ENCODE results near the gene PDHA1. TPM values are rescaled to one million over a fixed set of nuclear protein-coding genes. Genes with fewer than 3 reads are reported as not detected.
A peak's percentile ranks its signal among the peaks of the same experiment; 100 is the strongest.

Gene PDHA1
- total and polyA plus RNA-seq, 2 experiments from 2014 or later = 77.3 to 257 TPM

GRCh38 chrX:19344661-19345060 lies 934 bp downstream of the PDHA1 start:
- peaks cover 44% of the 10 kb centered on the region for H3K79me2 ChIP-seq (replicated peaks; ENCODE audit: insufficient read depth)
- no peaks in the 10 kb centered on the region for H3K4me1 ChIP-seq (ENCODE audit: insufficient read depth)
- peaks cover 7% of the 10 kb centered on the region; the same call in 2 of the 3 replicates for H3K4me1 Mint-ChIP-seq
- TF ChIP-seq EZH2 (IDR thresholded peaks at IDR 0.05; ENCODE audit: low read depth, unreplicated experiment) = no peak
- TF ChIP-seq NANOG (IDR thresholded peaks at IDR 0.05; ENCODE audit: borderline replicate concordance) = no peak
- TF ChIP-seq STAT1 (IDR thresholded peaks at IDR 0.05; ENCODE audit: unreplicated experiment) = no peak
- TF ChIP-seq JUNB (IDR thresholded peaks at IDR 0.05; ENCODE audit: unreplicated experiment) = no peak
- TF ChIP-seq CTCF (conservative IDR thresholded peaks at IDR 0.05; ENCODE audit: low read depth in 2 of 2) = no peak
- TF ChIP-seq ETS1 (IDR thresholded peaks at IDR 0.05) = no peak
- no peak for TF ChIP-seq ZNF331 (CRISPR knock-in tag; IDR thresholded peaks at IDR 0.05; ENCODE audit: low read depth)
- TF ChIP-seq CREB1 (CRISPR knock-in tag; IDR thresholded peaks at IDR 0.05; ENCODE audit: low read depth) = no peak
- no peak for TF ChIP-seq EZH2phosphoT487 (IDR thresholded peaks at IDR 0.05; ENCODE audit: unreplicated experiment)
- no peak for TF ChIP-seq POLR2AphosphoS5 (IDR thresholded peaks at IDR 0.05; ENCODE audit: low read depth)
- no peak for TF ChIP-seq ZNF462 (CRISPR knock-in tag; IDR thresholded peaks at IDR 0.05)
- TF ChIP-seq REST (IDR thresholded peaks at IDR 0.05; ENCODE audit: unreplicated experiment) = no peak
- peak overlapping the region; percentile 72 for H3K4me3 ChIP-seq
- H3K27me3 Mint-ChIP-seq (ENCODE audit: insufficient read depth, low read depth, poor library complexity) = peaks cover 2% of the 10 kb centered on the region
- peaks cover 4% of the 10 kb centered on the region; the same call in 2 of the 3 replicates for H3K36me3 Mint-ChIP-seq (ENCODE audit: low read depth)
- no peak for ATAC-seq
- H3K27ac ChIP-seq (ENCODE audit: low read depth) = no peak overlapping the region
- no peak overlapping the region for H3K27ac Mint-ChIP-seq
- H3K9me2 ChIP-seq (ENCODE audit: insufficient read depth) = no peaks in the 10 kb centered on the region
- no peak overlapping the region for H2AFZ ChIP-seq
- H4K20me1 ChIP-seq (replicated peaks; ENCODE audit: insufficient read depth) = peaks cover 3% of the 10 kb centered on the region; the same call in 1 of the 2 replicates
- peak overlapping the region; percentile 77 for H3K4me2 ChIP-seq
- no peaks in the 10 kb centered on the region for H3F3A ChIP-seq (replicated peaks; ENCODE audit: low read depth)
- H3K36me3 ChIP-seq (ENCODE audit: insufficient read depth) = no peaks in the 10 kb centered on the region
- H3K4me3 Mint-ChIP-seq = peak overlapping the region; percentile 82
- no peaks in the 10 kb centered on the region for H3K27me3 ChIP-seq (ENCODE audit: insufficient read depth)
- DNase-seq (ENCODE audit: low spot score) = no peak
- H3K9me3 Mint-ChIP-seq = no peaks in the 10 kb centered on the region; the same call in 2 of the 3 replicates

Measured in GM23338 (cell line).